H9 (cell line): Measurements from ENCODE around the gene KRT35. TPM values are rescaled to one million over a fixed set of nuclear protein-coding genes. Genes with fewer than 3 reads are reported as not detected.

Experiments used
- DNase-seq: peaks from one replicate; pipeline ENCODE4 v3.0.0-alpha.2; 2017
- H2AFZ ChIP-seq: one replicate; pipeline ENCODE4 v1.6.1; 2013; ENCODE audit warnings: mild to moderate bottlenecking, low read length, control low read depth, moderate library complexity
- H2AK5ac ChIP-seq: 2 replicates; pipeline ENCODE4 v1.6.1; 2013; ENCODE audit warnings: low read length, control low read depth, mixed read lengths; ENCODE audit not compliant: insufficient read length
- H2BK120ac ChIP-seq: one replicate; pipeline ENCODE4 v1.6.1; 2013; ENCODE audit warnings: low read depth, mild to moderate bottlenecking, low read length, control low read depth, inconsistent platforms; ENCODE audit not compliant: poor library complexity, severe bottlenecking
- H2BK12ac ChIP-seq: 2 replicates; pipeline ENCODE4 v1.6.1; 2013; ENCODE audit warnings: low read length, control low read depth, mixed read lengths, low read depth; ENCODE audit not compliant: insufficient read length
- H2BK15ac ChIP-seq: 2 replicates; pipeline ENCODE4 v1.6.1; 2013; ENCODE audit warnings: low read depth, low read length, control low read depth
- H2BK20ac ChIP-seq: one replicate; pipeline ENCODE4 v1.6.1; 2013; ENCODE audit warnings: low read depth, mild to moderate bottlenecking, low read length, control low read depth, inconsistent platforms; ENCODE audit not compliant: poor library complexity, severe bottlenecking
- H2BK5ac ChIP-seq: 2 replicates; pipeline ENCODE4 v1.6.1; 2013; ENCODE audit warnings: low read length, control low read depth, mixed read lengths; ENCODE audit not compliant: insufficient read length
- H3K14ac ChIP-seq: 2 replicates; pipeline ENCODE4 v1.6.1; 2013; ENCODE audit warnings: low read length, control low read depth; ENCODE audit not compliant: insufficient read depth
- H3K18ac ChIP-seq: 2 replicates; pipeline ENCODE4 v1.6.1; 2013; ENCODE audit warnings: low read depth, mild to moderate bottlenecking, mixed read lengths, low read length, control low read depth; ENCODE audit not compliant: insufficient read length
- H3K23ac ChIP-seq: 2 replicates; pipeline ENCODE4 v1.6.1; 2013; ENCODE audit warnings: low read length, control low read depth, mixed read lengths, low read depth; ENCODE audit not compliant: insufficient read length
- H3K23me2 ChIP-seq: 2 replicates; pipeline ENCODE4 v1.6.1; 2013; ENCODE audit warnings: low read depth, mild to moderate bottlenecking, mixed read lengths, low read length, control low read depth; ENCODE audit not compliant: insufficient read length, poor library complexity, severe bottlenecking
- H3K27ac ChIP-seq: 2 replicates; pipeline ENCODE4 v1.5.1; 2013; ENCODE audit warnings: low read length, control low read depth, mixed read lengths, low read depth; ENCODE audit not compliant: insufficient read length
- H3K27me3 ChIP-seq: 2 replicates; pipeline ENCODE4 v1.6.1; 2013; ENCODE audit warnings: low read length, control low read depth, inconsistent platforms; ENCODE audit not compliant: insufficient read depth
- H3K4ac ChIP-seq: 2 replicates; pipeline ENCODE4 v1.6.1; 2013; ENCODE audit warnings: low read depth, mild to moderate bottlenecking, control low read depth, inconsistent platforms, low read length, moderate library complexity
- H3K4me1 ChIP-seq: 2 replicates; pipeline ENCODE4 v1.6.1; 2013; ENCODE audit warnings: low read length, control low read depth, inconsistent platforms; ENCODE audit not compliant: insufficient read depth
- H3K4me2 ChIP-seq: 2 replicates; pipeline ENCODE4 v1.6.1; 2013; ENCODE audit warnings: low read length, control low read depth, mixed read lengths; ENCODE audit not compliant: insufficient read length, insufficient read depth
- H3K56ac ChIP-seq: 2 replicates; pipeline ENCODE4 v1.6.1; 2013; ENCODE audit warnings: low read depth, mild to moderate bottlenecking, mixed read lengths, low read length, control low read depth; ENCODE audit not compliant: insufficient read length
- H3K79me1 ChIP-seq: 2 replicates; pipeline ENCODE4 v1.6.1; 2013; ENCODE audit warnings: low read depth, mild to moderate bottlenecking, moderate library complexity, low read length, control low read depth, inconsistent platforms; ENCODE audit not compliant: insufficient read depth, poor library complexity, severe bottlenecking
- H3K79me2 ChIP-seq: 2 replicates; pipeline ENCODE4 v1.6.1; 2013; ENCODE audit warnings: low read length, control low read depth, inconsistent platforms; ENCODE audit not compliant: insufficient read depth
- H3K9ac ChIP-seq: 2 replicates; pipeline ENCODE4 v1.6.1; 2013; ENCODE audit warnings: low read length, control low read depth, mixed read lengths; ENCODE audit not compliant: insufficient read length; ENCODE audit errors: extremely low read depth
- H3K9me3 ChIP-seq: one replicate; pipeline ENCODE4 v1.6.1; 2013; ENCODE audit warnings: low read depth, low read length, inconsistent platforms; ENCODE audit not compliant: control insufficient read depth
- H3T11ph ChIP-seq: one replicate; pipeline ENCODE4 v1.6.1; 2013; ENCODE audit warnings: mild to moderate bottlenecking, low read length, control low read depth, inconsistent platforms
- H4K20me1 ChIP-seq: one replicate; pipeline ENCODE4 v1.6.1; 2013; ENCODE audit not compliant: control insufficient read depth, insufficient read length, insufficient read depth
- H4K5ac ChIP-seq: 2 replicates; pipeline ENCODE4 v1.6.1; 2013; ENCODE audit warnings: low read depth, mild to moderate bottlenecking, mixed read lengths, low read length, control low read depth; ENCODE audit not compliant: insufficient read length
- H4K8ac ChIP-seq: replicated peaks from 2 replicates; pipeline ENCODE4 v1.6.1; 2013; ENCODE audit warnings: low read length, control low read depth, mixed read lengths, low read depth; ENCODE audit not compliant: insufficient read length
- H4K91ac ChIP-seq: 2 replicates; pipeline ENCODE4 v1.6.1; 2013; ENCODE audit warnings: low read depth, mild to moderate bottlenecking, moderate library complexity, mixed read lengths, low read length, control low read depth; ENCODE audit not compliant: insufficient read length
- H3K27ac Mint-ChIP-seq, 3 experiments: 2 replicates in 2 of 3; 3 replicates in 1 of 3; pipeline ENCODE4 v1.8.0; 2020 to 2021; ENCODE audit warnings: mixed read lengths in 3 of 3, mild to moderate bottlenecking in 1 of 3, moderate library complexity in 1 of 3
- H3K27me3 Mint-ChIP-seq: 2 replicates; pipeline ENCODE4 v1.8.0; 2021; ENCODE audit warnings: low read depth, mild to moderate bottlenecking, moderate library complexity, mixed read lengths
- H3K36me3 Mint-ChIP-seq, 3 experiments: 2 replicates in 2 of 3; 3 replicates in 1 of 3; pipeline ENCODE4 v1.8.0; 2020 to 2021; ENCODE audit warnings: low read depth in 3 of 3, mixed read lengths in 3 of 3; ENCODE audit not compliant: insufficient read depth in 1 of 3
- H3K4me1 Mint-ChIP-seq, 2 experiments: 2 replicates each; pipeline ENCODE4 v1.8.0; 2020; ENCODE audit warnings: mixed read lengths in 2 of 2
- H3K4me3 Mint-ChIP-seq, 2 experiments: 2 replicates in 1 of 2; 3 replicates in 1 of 2; pipeline ENCODE4 v1.8.0; 2020 to 2021; ENCODE audit warnings: mild to moderate bottlenecking in 2 of 2, mixed read lengths in 2 of 2, moderate library complexity in 1 of 2
- H3K9me3 Mint-ChIP-seq, 2 experiments: 2 replicates in 1 of 2; 3 replicates in 1 of 2; pipeline ENCODE4 v1.8.0; 2020; ENCODE audit warnings: mild to moderate bottlenecking in 2 of 2, mixed read lengths in 2 of 2, moderate library complexity in 1 of 2
- WGBS: extraction: QIAGEN DNeasy Blood & Tissue Kit; methylation state at CpG from one replicate; pipeline ENCODE4 v1.1.7; 2013; ENCODE audit warnings: missing lambda C conversion rate, low lambda C conversion rate, mixed read lengths; ENCODE audit not compliant: insufficient read length; ENCODE audit errors: extremely low coverage; 5-methylcytosine and 5-hydroxymethylcytosine counted together
- total RNA-seq: library from RNA; stranded (reverse); gene quantifications from 2 replicates; pipeline ENCODE4 v1.2.1, GENCODE V29; 2021
- TF ChIP-seq, protein P1 (sequence below): fragments of 200-600 bp; sonication (generic); conservative IDR thresholded peaks from 3 replicates; pipeline ENCODE4 v1.8.0; 2021; ENCODE audit warnings: antibody characterized with exemption, mild to moderate bottlenecking

The KRT35 gene
- total RNA-seq, 1 experiment from 2014 or later = not detected

DNA sequence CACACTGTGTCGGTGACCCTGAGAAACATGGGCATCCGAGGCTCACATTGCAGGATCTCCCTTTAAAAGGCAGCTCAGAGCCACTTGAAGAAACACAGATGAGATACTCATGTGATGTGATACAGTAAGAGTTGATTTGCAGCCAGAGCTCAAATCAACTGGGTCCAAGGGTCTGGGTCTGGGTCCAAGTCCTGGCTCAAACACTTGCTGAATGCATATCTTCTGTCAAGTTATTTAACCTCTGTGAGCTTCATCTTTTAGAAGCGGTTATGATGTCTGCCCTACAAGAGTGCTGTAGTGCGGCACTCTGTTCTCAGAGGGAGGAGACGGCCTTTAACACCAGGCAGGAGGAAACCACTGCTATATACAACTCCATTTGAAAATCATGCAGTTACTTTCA lies 46.5 kb downstream of the KRT35 start:
- H2AFZ ChIP-seq = no peak overlapping the region
- H3K4me1 Mint-ChIP-seq = 0 out of 4 replicates have a peak, but pooled peaks cover 0 to 2% of the 10 kb centered on the region in 2 experiments

More for the DNA sequence above, 46.5 kb downstream of the KRT35 start:
- Histone ChIP-seq H3T11ph (no peak overlapping the region), H4K20me1 (no peaks in the 10 kb centered on the region), H3K4me1 (no peaks in the 10 kb centered on the region), H4K5ac (no peak overlapping the region), H2AK5ac (no peak overlapping the region), H2BK15ac (no peak overlapping the region), H4K91ac (no peak overlapping the region), H3K18ac (no peak overlapping the region), H3K23me2 (no peaks in the 10 kb centered on the region), H3K79me2 (no peaks in the 10 kb centered on the region), H3K14ac (no peak overlapping the region), H4K8ac (no peak overlapping the region), H2BK120ac (no peak overlapping the region), H3K27ac (no peak overlapping the region), H3K23ac (no peak overlapping the region), H3K27me3 (no peaks in the 10 kb centered on the region), H3K4me2 (no peak overlapping the region), H3K4ac (no peak overlapping the region), H2BK20ac (no peak overlapping the region), H2BK5ac (no peak overlapping the region), H3K9me3 (no peaks in the 10 kb centered on the region), H3K9ac (no peak overlapping the region), H2BK12ac (no peak overlapping the region), H3K56ac (no peak overlapping the region), H3K79me1 (no peaks in the 10 kb centered on the region)
- no peaks in the 10 kb centered on the region for H3K9me3 Mint-ChIP-seq
- no peak for DNase-seq
- no peak overlapping the region for H3K27ac Mint-ChIP-seq
- no peak overlapping the region for H3K4me3 Mint-ChIP-seq
- TF ChIP-seq, protein P1, sequence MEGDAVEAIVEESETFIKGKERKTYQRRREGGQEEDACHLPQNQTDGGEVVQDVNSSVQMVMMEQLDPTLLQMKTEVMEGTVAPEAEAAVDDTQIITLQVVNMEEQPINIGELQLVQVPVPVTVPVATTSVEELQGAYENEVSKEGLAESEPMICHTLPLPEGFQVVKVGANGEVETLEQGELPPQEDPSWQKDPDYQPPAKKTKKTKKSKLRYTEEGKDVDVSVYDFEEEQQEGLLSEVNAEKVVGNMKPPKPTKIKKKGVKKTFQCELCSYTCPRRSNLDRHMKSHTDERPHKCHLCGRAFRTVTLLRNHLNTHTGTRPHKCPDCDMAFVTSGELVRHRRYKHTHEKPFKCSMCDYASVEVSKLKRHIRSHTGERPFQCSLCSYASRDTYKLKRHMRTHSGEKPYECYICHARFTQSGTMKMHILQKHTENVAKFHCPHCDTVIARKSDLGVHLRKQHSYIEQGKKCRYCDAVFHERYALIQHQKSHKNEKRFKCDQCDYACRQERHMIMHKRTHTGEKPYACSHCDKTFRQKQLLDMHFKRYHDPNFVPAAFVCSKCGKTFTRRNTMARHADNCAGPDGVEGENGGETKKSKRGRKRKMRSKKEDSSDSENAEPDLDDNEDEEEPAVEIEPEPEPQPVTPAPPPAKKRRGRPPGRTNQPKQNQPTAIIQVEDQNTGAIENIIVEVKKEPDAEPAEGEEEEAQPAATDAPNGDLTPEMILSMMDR = no peak
- peaks cover 3% of the 10 kb centered on the region for H3K27me3 Mint-ChIP-seq
- WGBS = no CpG with 5 or more reads among the region's 5 CpGs
- H3K36me3 Mint-ChIP-seq = no peaks in the 10 kb centered on the region
